ACC112 (cell line): Measurements from ENCODE around the gene ABCC12.
"Not testable (repeated sequence)": the region's sequence is repeated elsewhere in the genome, so short reads cannot be mapped to it uniquely, and the experiment has no call there.

Source experiments
- H2AFZ ChIP-seq: fragments of 200-600 bp; sonication (generic); one replicate; pipeline ENCODE4 v1.6.0; 2017; ENCODE audit warnings: antibody characterized with exemption, low read length; ENCODE audit not compliant: unreplicated experiment
- H3K27ac ChIP-seq: fragments of 200-600 bp; sonication (generic); 2 replicates; pipeline ENCODE4 v1.5.1; 2014; ENCODE audit warnings: low read depth, mild to moderate bottlenecking, antibody characterized with exemption, low read length, moderate library complexity
- H3K27me3 ChIP-seq: fragments of 200-600 bp; sonication (generic); 2 replicates; pipeline ENCODE4 v1.6.1; 2014; ENCODE audit warnings: mild to moderate bottlenecking, antibody characterized with exemption, low read length, moderate library complexity, mixed read lengths; ENCODE audit not compliant: insufficient read depth
- H3K36me3 ChIP-seq: fragments of 200-600 bp; sonication (generic); 2 replicates; pipeline ENCODE4 v1.6.1; 2016; ENCODE audit warnings: mild to moderate bottlenecking, antibody characterized with exemption, low read length, moderate library complexity, mixed read lengths; ENCODE audit not compliant: insufficient read depth
- H3K4me1 ChIP-seq: fragments of 200-600 bp; sonication (generic); one replicate; pipeline ENCODE4 v1.6.1; 2016; ENCODE audit warnings: low read length, mixed read lengths; ENCODE audit not compliant: insufficient read depth, unreplicated experiment, control insufficient read depth
- H3K4me3 ChIP-seq: fragments of 200-600 bp; sonication (generic); 2 replicates; pipeline ENCODE4 v1.5.1; 2014; ENCODE audit warnings: mild to moderate bottlenecking, low read depth, low read length
- H3K79me2 ChIP-seq: fragments of 200-600 bp; sonication (generic); one replicate; pipeline ENCODE4 v1.6.0; 2016; ENCODE audit warnings: low read length; ENCODE audit not compliant: control insufficient read depth, unreplicated experiment, insufficient read depth

The ABCC12 gene

DNA sequence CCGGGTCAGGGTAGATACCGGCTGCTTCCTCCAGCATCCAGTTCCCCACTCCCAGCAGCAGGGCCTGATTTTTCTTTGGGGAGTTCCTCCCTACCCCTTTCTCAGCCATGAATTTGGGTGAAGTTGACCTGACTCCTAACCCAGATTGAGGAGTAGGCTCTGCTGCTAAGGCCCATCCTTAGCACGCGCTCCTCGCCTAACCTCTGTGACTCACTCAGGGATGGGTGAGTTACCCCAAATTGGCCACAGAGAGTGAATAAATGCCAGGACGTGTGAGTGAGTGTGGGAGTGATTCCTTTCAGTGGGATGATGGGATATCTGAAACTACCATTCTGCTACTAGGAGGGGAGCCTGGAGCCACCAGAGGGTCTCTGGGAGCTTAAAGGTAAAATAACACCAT is 28.9 kb upstream of the ABCC12 start:
- Histone ChIP-seq H3K36me3 (no peaks in the 10 kb centered on the region), H3K27me3 (peaks cover 4% of the 10 kb centered on the region; the same call in 1 of the 2 replicates), H3K79me2 (no peaks in the 10 kb centered on the region), H3K27ac (no peak overlapping the region), H2AFZ (no peak overlapping the region), H3K4me3 (no peak overlapping the region), H3K4me1 (no peaks in the 10 kb centered on the region)

DNA sequence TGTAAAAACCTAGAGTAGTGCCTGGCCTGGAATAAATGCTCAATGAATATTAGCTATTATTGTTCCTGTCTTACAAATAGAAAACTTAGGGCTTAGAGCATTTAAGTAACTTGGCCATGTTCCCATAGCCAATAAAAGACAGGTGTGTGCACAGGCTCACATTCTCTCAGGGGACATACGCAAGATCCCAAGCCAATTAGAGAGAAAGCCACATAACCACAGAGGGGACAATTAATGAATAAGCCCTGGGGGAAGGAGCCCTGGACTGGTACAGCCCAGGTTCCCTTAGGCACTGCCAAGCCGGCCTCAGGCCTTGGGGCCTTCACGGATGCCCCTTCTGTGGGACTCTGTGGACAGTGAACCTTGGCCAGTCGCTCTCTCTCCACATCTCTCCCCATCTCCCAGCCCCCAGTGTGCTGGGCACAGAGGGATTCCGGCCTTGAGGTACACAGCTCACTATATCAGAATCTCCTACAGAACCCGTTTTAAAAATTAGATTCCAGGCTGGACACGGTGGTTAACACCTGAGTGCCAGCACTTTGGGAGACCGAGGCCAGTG is 27.3 kb upstream of the ABCC12 start:
- peaks cover 9% of the 10 kb centered on the region for H3K27me3 ChIP-seq
- H2AFZ ChIP-seq: no peak overlapping the region
- H3K27ac ChIP-seq: no peak overlapping the region
- H3K4me3 ChIP-seq: no peak overlapping the region
- H3K36me3 ChIP-seq: no peaks in the 10 kb centered on the region
- H3K79me2 ChIP-seq: no peaks in the 10 kb centered on the region
- H3K4me1 ChIP-seq: no peaks in the 10 kb centered on the region

DNA sequence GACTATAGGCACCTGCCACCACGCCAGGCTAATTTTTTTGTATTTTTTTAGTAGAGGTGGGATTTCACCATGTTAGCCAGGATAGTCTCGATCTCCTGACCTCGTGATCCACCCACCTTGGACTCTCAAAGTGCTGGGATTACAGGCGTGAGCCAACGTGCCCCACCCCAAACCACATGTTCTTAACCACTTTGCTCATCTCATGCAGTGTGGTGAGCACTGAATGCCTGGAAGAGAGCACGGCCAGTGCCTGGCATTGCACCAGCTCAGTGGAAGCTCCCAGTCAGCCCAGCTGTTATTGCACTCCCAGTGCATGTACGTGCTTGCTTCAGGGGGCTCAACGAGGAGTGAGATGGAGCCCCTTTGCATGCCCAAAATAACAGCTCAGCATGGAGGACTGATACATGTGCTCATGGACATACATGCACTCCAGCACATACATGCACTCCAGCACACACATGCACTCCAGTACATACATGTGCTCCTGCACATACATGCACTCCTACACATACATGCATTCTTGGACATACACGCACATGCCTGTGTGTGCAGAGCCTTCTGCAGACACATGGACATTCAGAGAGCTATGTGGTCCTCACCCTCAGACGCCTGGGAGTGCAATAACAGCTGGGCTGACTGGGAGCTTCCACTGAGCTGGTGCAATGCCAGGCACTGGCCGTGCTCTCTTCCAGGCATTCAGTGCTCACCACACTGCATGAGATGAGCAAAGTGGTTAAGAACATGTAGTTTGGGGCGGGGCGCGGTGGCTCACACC is 26.1 kb upstream of the ABCC12 start:
- H3K4me3 ChIP-seq, H3K4me1 ChIP-seq, H3K79me2 ChIP-seq, H3K27ac ChIP-seq, H3K36me3 ChIP-seq, H2AFZ ChIP-seq: not testable (repeated sequence)
- H3K27me3 ChIP-seq: peaks cover 17% of the 10 kb centered on the region

DNA sequence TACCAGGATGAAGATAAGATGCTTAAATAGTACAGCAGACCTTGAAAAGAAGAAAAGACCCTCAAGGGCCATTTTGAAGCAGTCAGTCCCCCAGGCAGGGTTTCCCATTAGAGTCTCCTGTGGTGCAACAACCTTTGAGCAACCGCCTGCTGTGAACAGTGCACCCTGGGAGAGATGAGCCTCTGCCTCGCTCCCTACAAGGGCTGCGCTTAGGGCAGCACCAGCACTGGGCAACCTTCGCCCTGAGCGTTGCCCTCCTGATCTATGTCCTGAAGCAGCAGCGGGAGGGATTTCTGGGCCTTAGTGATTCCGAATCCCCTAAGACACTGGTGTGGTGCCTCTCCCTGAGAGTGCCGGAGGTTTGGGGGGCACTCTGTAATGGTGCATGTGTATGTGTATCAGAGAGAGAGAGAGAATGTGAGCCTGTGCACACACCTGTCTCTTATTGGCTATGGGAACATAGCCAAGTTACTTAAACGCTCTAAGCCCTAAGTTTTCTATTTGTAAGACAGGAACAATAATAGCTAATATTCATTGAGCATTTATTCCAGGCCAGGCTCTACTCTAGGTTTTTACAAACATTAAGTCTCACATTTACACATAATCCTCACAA is 25.2 kb upstream of the ABCC12 start:
- peaks cover 17% of the 10 kb centered on the region for H3K27me3 ChIP-seq
- no peak overlapping the region for H3K4me3 ChIP-seq
- no peaks in the 10 kb centered on the region for H3K79me2 ChIP-seq
- H3K27ac ChIP-seq: no peak overlapping the region
- H2AFZ ChIP-seq: no peak overlapping the region
- no peaks in the 10 kb centered on the region for H3K4me1 ChIP-seq
- no peaks in the 10 kb centered on the region for H3K36me3 ChIP-seq

DNA sequence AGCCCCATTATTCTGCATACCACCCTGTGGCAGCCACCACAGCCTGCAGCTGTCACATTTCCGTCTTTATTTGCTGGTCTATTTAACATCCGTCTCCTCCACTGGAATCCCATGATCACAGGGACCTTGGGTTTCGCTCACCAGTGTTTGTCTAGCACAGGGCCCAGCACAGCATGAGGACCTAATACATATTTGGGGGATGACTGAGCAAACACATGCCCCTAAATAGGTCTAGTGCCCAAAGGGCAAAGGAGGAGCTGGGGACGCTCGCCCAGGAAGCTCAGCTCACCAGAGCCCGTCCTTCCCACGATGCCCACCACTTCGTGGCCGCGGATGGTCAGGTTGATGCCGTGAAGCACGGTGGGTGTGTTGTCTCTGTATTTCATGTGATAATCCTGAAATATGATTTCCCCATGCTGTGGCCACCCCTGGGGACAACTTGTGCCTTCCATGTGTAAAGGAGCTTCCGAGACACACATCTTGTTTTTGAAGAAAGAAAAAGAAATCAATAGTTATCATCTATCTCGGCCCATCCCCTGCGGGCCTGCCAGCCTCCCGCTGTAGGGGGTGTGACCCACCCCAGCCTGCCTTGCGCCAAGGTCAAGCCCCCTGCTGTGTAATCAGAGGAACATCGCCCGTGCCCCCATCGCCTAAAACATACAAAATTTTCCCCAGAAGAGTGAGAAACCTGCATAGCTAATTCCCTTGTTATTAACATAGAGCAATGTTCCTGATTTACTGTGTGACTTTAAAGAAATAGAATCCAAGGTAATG is 21.0 kb upstream of the ABCC12 start:
- H3K27ac ChIP-seq: no peak overlapping the region
- H3K4me1 ChIP-seq: no peaks in the 10 kb centered on the region
- peaks cover 22% of the 10 kb centered on the region for H3K27me3 ChIP-seq
- no peaks in the 10 kb centered on the region for H3K79me2 ChIP-seq
- H3K36me3 ChIP-seq: no peaks in the 10 kb centered on the region
- no peak overlapping the region for H3K4me3 ChIP-seq
- no peak overlapping the region for H2AFZ ChIP-seq

DNA sequence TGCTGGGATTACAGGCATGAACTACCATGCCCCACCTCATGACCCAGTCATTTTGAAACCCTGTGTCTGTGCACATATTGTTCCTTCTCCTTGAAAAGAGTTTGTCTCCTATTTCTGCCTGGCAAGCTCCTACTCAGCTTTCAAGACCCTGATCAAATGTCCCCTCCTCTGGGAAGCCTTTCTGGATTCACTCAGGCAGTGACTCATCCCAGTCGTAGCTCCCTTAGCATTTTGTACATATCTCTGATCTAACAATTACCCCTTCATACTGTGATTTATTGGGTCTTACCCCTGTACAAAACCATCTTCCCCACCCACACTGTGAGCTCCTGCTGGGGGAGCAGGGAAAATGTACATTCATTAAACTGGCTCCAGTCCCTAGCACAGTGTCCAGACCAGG is 18.1 kb upstream of the ABCC12 start:
- Histone ChIP-seq H3K4me1 (no peaks in the 10 kb centered on the region), H3K27ac (no peak overlapping the region), H3K4me3 (no peak overlapping the region), H3K27me3 (peaks cover 15% of the 10 kb centered on the region), H3K36me3 (no peaks in the 10 kb centered on the region), H3K79me2 (no peaks in the 10 kb centered on the region), H2AFZ (no peak overlapping the region)

DNA sequence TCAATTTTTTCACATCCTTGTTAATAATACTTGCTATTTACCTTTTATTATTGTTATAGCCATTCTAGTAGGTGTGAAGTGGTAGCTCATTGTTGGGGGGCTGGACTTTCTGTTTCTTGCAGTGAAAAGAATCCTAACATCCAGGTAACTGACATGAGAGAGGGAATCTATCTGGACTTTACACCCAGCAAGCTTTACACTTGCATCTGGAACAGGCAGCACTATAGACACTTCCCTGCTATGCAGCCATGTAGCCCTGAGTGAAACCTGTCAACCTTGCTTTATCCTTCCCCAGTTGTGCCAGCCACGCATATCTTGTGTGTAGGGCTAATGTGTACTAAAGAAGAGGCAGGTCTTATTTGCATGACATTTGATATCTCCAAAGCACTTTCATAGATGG is 16.9 kb upstream of the ABCC12 start:
- Histone ChIP-seq H3K4me3 (no peak overlapping the region), H3K79me2 (no peaks in the 10 kb centered on the region), H3K27ac (no peak overlapping the region), H3K36me3 (no peaks in the 10 kb centered on the region), H2AFZ (no peak overlapping the region), H3K4me1 (no peaks in the 10 kb centered on the region), H3K27me3 (peaks cover 9% of the 10 kb centered on the region)

DNA sequence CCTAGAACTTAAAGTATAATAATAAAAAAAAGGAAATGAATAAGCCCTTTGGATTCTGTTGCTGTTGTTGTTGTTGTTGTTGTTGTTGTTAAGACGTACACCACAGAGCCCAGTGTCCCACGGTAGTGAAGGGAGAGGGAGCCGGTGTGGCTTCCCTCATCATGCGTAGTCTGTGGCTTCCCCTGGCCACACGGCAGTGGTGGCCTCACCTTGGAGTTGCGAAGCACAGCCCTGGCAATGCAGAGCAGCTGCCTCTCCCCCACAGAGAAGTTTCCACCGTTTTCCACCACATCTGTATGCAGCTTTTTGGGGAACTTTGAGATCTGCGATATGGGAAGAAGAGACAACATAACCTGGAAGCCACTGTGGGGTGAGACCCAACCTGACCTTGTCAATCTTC is 14.1 kb upstream of the ABCC12 start:
- Histone ChIP-seq H2AFZ (no peak overlapping the region), H3K36me3 (no peaks in the 10 kb centered on the region), H3K4me3 (no peak overlapping the region), H3K27ac (no peak overlapping the region), H3K27me3 (peaks cover 4% of the 10 kb centered on the region; the same call in 1 of the 2 replicates), H3K4me1 (peaks cover 8% of the 10 kb centered on the region), H3K79me2 (no peaks in the 10 kb centered on the region)

DNA sequence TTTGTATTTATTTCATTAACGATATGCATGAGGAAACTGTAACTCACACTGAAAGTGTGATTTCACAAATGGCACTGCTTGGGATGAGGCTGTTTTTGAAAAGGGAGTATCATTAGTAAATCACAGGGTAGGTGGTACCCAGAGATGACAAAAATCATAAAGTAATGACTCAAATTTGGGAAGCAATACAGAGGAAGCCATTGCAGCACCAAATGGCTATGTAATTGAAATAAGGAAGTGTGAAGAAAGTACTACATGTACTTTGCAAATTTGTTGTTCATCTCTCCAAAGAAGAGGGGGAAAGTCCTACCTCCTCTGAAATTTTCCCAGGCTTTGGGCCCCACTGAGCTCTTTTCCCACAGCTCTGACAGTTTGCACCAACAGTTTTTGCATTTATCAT is 12.3 kb upstream of the ABCC12 start:
- peaks cover 8% of the 10 kb centered on the region for H3K4me1 ChIP-seq
- peaks cover 4% of the 10 kb centered on the region; the same call in 1 of the 2 replicates for H3K27me3 ChIP-seq

DNA sequence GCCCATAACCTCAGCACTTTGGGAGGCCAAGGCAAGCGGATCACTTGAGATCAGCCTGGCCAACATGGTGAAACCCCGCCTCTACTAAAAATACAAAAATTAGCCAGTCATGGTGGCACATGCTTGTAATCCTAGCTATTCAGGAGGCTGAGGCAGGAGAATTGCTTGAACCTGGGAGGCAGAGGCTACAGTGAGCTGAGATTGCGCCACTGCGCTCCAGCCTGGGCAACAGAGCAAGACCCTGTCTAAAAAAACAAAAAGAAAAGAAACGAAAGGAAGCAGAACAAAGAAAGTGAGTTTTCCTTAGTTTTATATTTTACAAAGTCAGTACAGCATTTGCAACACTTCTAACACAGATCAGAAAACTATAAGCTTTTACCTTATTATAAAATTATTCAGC is 10.8 kb upstream of the ABCC12 start:
- H3K27ac ChIP-seq, H3K27me3 ChIP-seq, H3K36me3 ChIP-seq, H2AFZ ChIP-seq, H3K79me2 ChIP-seq, H3K4me3 ChIP-seq: not testable (repeated sequence)
- peaks cover 16% of the 10 kb centered on the region for H3K4me1 ChIP-seq

More for the DNA sequence above, 12.3 kb upstream of the ABCC12 start:
- Histone ChIP-seq H3K4me3 (no peak overlapping the region), H2AFZ (no peak overlapping the region), H3K79me2 (no peaks in the 10 kb centered on the region), H3K36me3 (no peaks in the 10 kb centered on the region), H3K27ac (no peak overlapping the region)
